ENCODE measurements around the gene NEK9. TPM values are rescaled to one million over a fixed set of nuclear protein-coding genes. Genes with fewer than 3 reads are reported as not detected.

Gene NEK9
- total RNA-seq, 2 donors from 2014 or later, result 45.7 to 49.2 TPM

- no peak for DNase-seq (ENCODE audit: low spot score)
- Histone ChIP-seq H3K27ac (peak overlapping the region; percentile 90 to 93), H3K27me3 (no peaks in the 10 kb centered on the region), H3K4me3 (peak overlapping the region; percentile 50 to 67), H3K36me3 (no peaks in the 10 kb centered on the region), H3K9me3 (no peaks in the 10 kb centered on the region), H3K4me1 (peaks cover 0 to 22% of the 10 kb centered on the region in 2 donors)
- no peak for TF ChIP-seq CTCF (IDR thresholded peaks at IDR 0.05)
Observed at GRCh38 chr14:75051556-75051899, 75.3 kb downstream of the NEK9 start.

- DNase-seq (ENCODE audit: low spot score), result peak; percentile 85
- H3K9me3 ChIP-seq, result no peaks in the 10 kb centered on the region
- peak in 1 of 2 donors; percentile 30 for TF ChIP-seq CTCF (IDR thresholded peaks at IDR 0.05)
- H3K36me3 ChIP-seq, result no peaks in the 10 kb centered on the region
- no peaks in the 10 kb centered on the region for H3K27me3 ChIP-seq
- peaks cover 0 to 22% of the 10 kb centered on the region in 2 donors for H3K4me1 ChIP-seq
- H3K27ac ChIP-seq, result peak within 1 kb of the TSS; percentile 90 to 93
- H3K4me3 ChIP-seq, result peak within 1 kb of the TSS; percentile 50 to 67
Observed at GRCh38 chr14:75050852-75051555, 75.8 kb downstream of the NEK9 start, which contains the start of gene MLH3. Gene MLH3, minus strand, starts transcription at chr14:75051467. Its CDS starts 1,812 bp downstream, at chr14:75049655.

GRCh38 chr14:75049731-75050201, 77.1 kb downstream of the NEK9 start:
- no peaks in the 10 kb centered on the region for H3K36me3 ChIP-seq
- H3K4me3 ChIP-seq, result no peak overlapping the region
- peak overlapping the region; percentile 33 to 93 for H3K27ac ChIP-seq
- DNase-seq (ENCODE audit: low spot score), result no peak
- no peak for TF ChIP-seq CTCF (IDR thresholded peaks at IDR 0.05)
- peaks cover 0 to 25% of the 10 kb centered on the region in 2 donors for H3K4me1 ChIP-seq
- no peaks in the 10 kb centered on the region for H3K27me3 ChIP-seq
- no peaks in the 10 kb centered on the region for H3K9me3 ChIP-seq

GRCh38 chr14:75049136-75049535, 77.7 kb downstream of the NEK9 start:
- peak overlapping the region; percentile 33 to 93 for H3K27ac ChIP-seq
- no peak for TF ChIP-seq CTCF (IDR thresholded peaks at IDR 0.05)
- no peak for DNase-seq (ENCODE audit: low spot score)
- H3K4me1 ChIP-seq, result peaks cover 0 to 26% of the 10 kb centered on the region in 2 donors
- no peaks in the 10 kb centered on the region for H3K27me3 ChIP-seq
- no peaks in the 10 kb centered on the region for H3K36me3 ChIP-seq
- no peak overlapping the region for H3K4me3 ChIP-seq
- no peaks in the 10 kb centered on the region for H3K9me3 ChIP-seq

GRCh38 chr14:75048101-75048500, 78.7 kb downstream of the NEK9 start:
- Histone ChIP-seq H3K27me3 (no peaks in the 10 kb centered on the region), H3K27ac (no peak overlapping the region), H3K36me3 (no peaks in the 10 kb centered on the region), H3K4me1 (peaks cover 0 to 26% of the 10 kb centered on the region in 2 donors), H3K4me3 (no peak overlapping the region), H3K9me3 (no peaks in the 10 kb centered on the region)
- TF ChIP-seq CTCF (IDR thresholded peaks at IDR 0.05), result no peak
- DNase-seq (ENCODE audit: low spot score), result no peak

Measured in right atrium auricular region (tissue), 2 donors.